ENCODE results near the gene SPON1.
"Not testable (repeated sequence)": the region's sequence is repeated elsewhere in the genome, so short reads cannot be mapped to it uniquely, and the experiment has no call there.

SPON1 gene

GRCh38 chr11:14065681-14066080, 103.2 kb downstream of the SPON1 start:
- DNase-seq (ENCODE audit: low read depth) = no peak
- Histone ChIP-seq H3K9me3 (ENCODE audit: control insufficient read depth, low read length) (no peaks in the 10 kb centered on the region), H3K4me3 (ENCODE audit: low read length) (peak overlapping the region; percentile 59), H3K4me1 (ENCODE audit: control insufficient read depth, insufficient read depth, low read length) (peaks cover 21% of the 10 kb centered on the region), H3K9ac (ENCODE audit: low read length) (peak overlapping the region; percentile 25), H3K36me3 (ENCODE audit: control insufficient read depth, insufficient read depth, low read length, severe bottlenecking) (no peaks in the 10 kb centered on the region), H3K27me3 (replicated peaks; ENCODE audit: control insufficient read depth, insufficient read depth, low read length) (no peaks in the 10 kb centered on the region)

- H3K4me1 ChIP-seq (ENCODE audit: control insufficient read depth, insufficient read depth, low read length) = peaks cover 32% of the 10 kb centered on the region
- no peaks in the 10 kb centered on the region for H3K9me3 ChIP-seq (ENCODE audit: control insufficient read depth, low read length)
- no peaks in the 10 kb centered on the region for H3K27me3 ChIP-seq (replicated peaks; ENCODE audit: control insufficient read depth, insufficient read depth, low read length)
- H3K4me3 ChIP-seq (ENCODE audit: low read length) = no peak overlapping the region
- H3K36me3 ChIP-seq (ENCODE audit: control insufficient read depth, insufficient read depth, low read length, severe bottlenecking) = no peaks in the 10 kb centered on the region
- no peak for DNase-seq (ENCODE audit: low read depth)
- H3K9ac ChIP-seq (ENCODE audit: low read length) = no peak overlapping the region
Observed at GRCh38 chr11:14067686-14068085, 105.2 kb downstream of the SPON1 start.

GRCh38 chr11:14070896-14071295, 108.4 kb downstream of the SPON1 start:
- peak; percentile 40 for DNase-seq (ENCODE audit: low read depth)
- Histone ChIP-seq H3K9ac (ENCODE audit: low read length) (peak overlapping the region; percentile 68), H3K4me1 (ENCODE audit: control insufficient read depth, insufficient read depth, low read length) (peaks cover 36% of the 10 kb centered on the region), H3K27me3 (replicated peaks; ENCODE audit: control insufficient read depth, insufficient read depth, low read length) (no peaks in the 10 kb centered on the region), H3K36me3 (ENCODE audit: control insufficient read depth, insufficient read depth, low read length, severe bottlenecking) (no peaks in the 10 kb centered on the region), H3K9me3 (ENCODE audit: control insufficient read depth, low read length) (no peaks in the 10 kb centered on the region), H3K4me3 (ENCODE audit: low read length) (no peak overlapping the region)

GRCh38 chr11:14073849-14074476, 111.4 kb downstream of the SPON1 start:
- H3K9me3 ChIP-seq (ENCODE audit: control insufficient read depth, low read length) = no peaks in the 10 kb centered on the region
- peak overlapping the region; percentile 21 for H3K4me3 ChIP-seq (ENCODE audit: low read length)
- peaks cover 4% of the 10 kb centered on the region for H3K36me3 ChIP-seq (ENCODE audit: control insufficient read depth, insufficient read depth, low read length, severe bottlenecking)
- no peaks in the 10 kb centered on the region for H3K27me3 ChIP-seq (replicated peaks; ENCODE audit: control insufficient read depth, insufficient read depth, low read length)
- peak overlapping the region; percentile 40 for H3K9ac ChIP-seq (ENCODE audit: low read length)
- DNase-seq (ENCODE audit: low read depth) = peak; percentile 13
- peaks cover 31% of the 10 kb centered on the region for H3K4me1 ChIP-seq (ENCODE audit: control insufficient read depth, insufficient read depth, low read length)

- Histone ChIP-seq H3K9me3 (ENCODE audit: control insufficient read depth, low read length) (no peaks in the 10 kb centered on the region), H3K4me3 (ENCODE audit: low read length) (no peak overlapping the region), H3K27me3 (replicated peaks; ENCODE audit: control insufficient read depth, insufficient read depth, low read length) (no peaks in the 10 kb centered on the region), H3K4me1 (ENCODE audit: control insufficient read depth, insufficient read depth, low read length) (peaks cover 28% of the 10 kb centered on the region), H3K36me3 (ENCODE audit: control insufficient read depth, insufficient read depth, low read length, severe bottlenecking) (peaks cover 5% of the 10 kb centered on the region), H3K9ac (ENCODE audit: low read length) (no peak overlapping the region)
- no peak for DNase-seq (ENCODE audit: low read depth)
Observed at GRCh38 chr11:14075118-14076078, 112.9 kb downstream of the SPON1 start.

GRCh38 chr11:14079011-14079410, 116.5 kb downstream of the SPON1 start:
- peaks cover 34% of the 10 kb centered on the region for H3K4me1 ChIP-seq (ENCODE audit: control insufficient read depth, insufficient read depth, low read length)
- no peak overlapping the region for H3K4me3 ChIP-seq (ENCODE audit: low read length)
- H3K9ac ChIP-seq (ENCODE audit: low read length) = no peak overlapping the region
- DNase-seq (ENCODE audit: low read depth) = no peak
- H3K27me3 ChIP-seq (replicated peaks; ENCODE audit: control insufficient read depth, insufficient read depth, low read length) = no peaks in the 10 kb centered on the region
- peaks cover 18% of the 10 kb centered on the region for H3K36me3 ChIP-seq (ENCODE audit: control insufficient read depth, insufficient read depth, low read length, severe bottlenecking)
- no peaks in the 10 kb centered on the region for H3K9me3 ChIP-seq (ENCODE audit: control insufficient read depth, low read length)

GRCh38 chr11:14079797-14080196, 117.3 kb downstream of the SPON1 start:
- Histone ChIP-seq H3K36me3 (ENCODE audit: control insufficient read depth, insufficient read depth, low read length, severe bottlenecking) (peaks cover 18% of the 10 kb centered on the region), H3K4me3 (ENCODE audit: low read length) (no peak overlapping the region), H3K9me3 (ENCODE audit: control insufficient read depth, low read length) (no peaks in the 10 kb centered on the region), H3K27me3 (replicated peaks; ENCODE audit: control insufficient read depth, insufficient read depth, low read length) (no peaks in the 10 kb centered on the region), H3K4me1 (ENCODE audit: control insufficient read depth, insufficient read depth, low read length) (peaks cover 28% of the 10 kb centered on the region), H3K9ac (ENCODE audit: low read length) (no peak overlapping the region)
- no peak for DNase-seq (ENCODE audit: low read depth)

GRCh38 chr11:14081581-14082231, 119.2 kb downstream of the SPON1 start:
- H3K9ac ChIP-seq (ENCODE audit: low read length) = peak overlapping the region; percentile 21
- H3K4me3 ChIP-seq (ENCODE audit: low read length) = peak overlapping the region; percentile 11
- H3K27me3 ChIP-seq (replicated peaks; ENCODE audit: control insufficient read depth, insufficient read depth, low read length) = no peaks in the 10 kb centered on the region
- peaks cover 18% of the 10 kb centered on the region for H3K36me3 ChIP-seq (ENCODE audit: control insufficient read depth, insufficient read depth, low read length, severe bottlenecking)
- DNase-seq (ENCODE audit: low read depth) = no peak
- H3K4me1 ChIP-seq (ENCODE audit: control insufficient read depth, insufficient read depth, low read length) = peaks cover 28% of the 10 kb centered on the region
- H3K9me3 ChIP-seq (ENCODE audit: control insufficient read depth, low read length) = no peaks in the 10 kb centered on the region

- Histone ChIP-seq H3K9ac (ENCODE audit: low read length) (peak overlapping the region; percentile 21), H3K9me3 (ENCODE audit: control insufficient read depth, low read length) (no peaks in the 10 kb centered on the region), H3K27me3 (replicated peaks; ENCODE audit: control insufficient read depth, insufficient read depth, low read length) (no peaks in the 10 kb centered on the region), H3K36me3 (ENCODE audit: control insufficient read depth, insufficient read depth, low read length, severe bottlenecking) (peaks cover 15% of the 10 kb centered on the region), H3K4me3 (ENCODE audit: low read length) (peak overlapping the region; percentile 11), H3K4me1 (ENCODE audit: control insufficient read depth, insufficient read depth, low read length) (peaks cover 28% of the 10 kb centered on the region)
- no peak for DNase-seq (ENCODE audit: low read depth)
Observed at GRCh38 chr11:14082338-14082737, 119.8 kb downstream of the SPON1 start.

GRCh38 chr11:14088861-14089260, 126.3 kb downstream of the SPON1 start:
- DNase-seq (ENCODE audit: low read depth); H3K9ac ChIP-seq (ENCODE audit: low read length); H3K4me3 ChIP-seq (ENCODE audit: low read length); H3K4me1 ChIP-seq (ENCODE audit: control insufficient read depth, insufficient read depth, low read length); H3K27me3 ChIP-seq (replicated peaks; ENCODE audit: control insufficient read depth, insufficient read depth, low read length); H3K9me3 ChIP-seq (ENCODE audit: control insufficient read depth, low read length); H3K36me3 ChIP-seq (ENCODE audit: control insufficient read depth, insufficient read depth, low read length, severe bottlenecking): not testable (repeated sequence)
